Renal pelvis (tissue), 12 donors: ENCODE data around the gene ACD. TPM values are rescaled to one million over a fixed set of nuclear protein-coding genes. Genes with fewer than 3 reads are reported as not detected.
"Not testable (repeated sequence)": the region's sequence is repeated elsewhere in the genome, so short reads cannot be mapped to it uniquely, and the experiment has no call there.

ENCODE experiments used
- DNase-seq: peaks from one replicate; pipeline ENCODE4 v3.0.0-alpha.2; 2013
- long read RNA-seq, 16 experiments: transcript quantifications; one replicate each; lab custom pipeline, GENCODE V29; 2026
- polyA plus RNA-seq, 3 donors: library from polyadenylated mRNA; unstranded; fragments of 120-200 nt; gene quantifications; one replicate each; pipeline ENCODE4 v1.2.1, GENCODE V29; 2013; ENCODE audit not compliant: insufficient read length in 3 of 3

Gene ACD
- polyA plus RNA-seq = 10 to 100 TPM; 23.7 to 31.6 (median 26.6) TPM
- long read RNA-seq, donor 1, partial matches to known transcripts = 0 of 4 reads
- long read RNA-seq, donor 1, other reads (novel, unspliced or antisense) = 0 of 4 reads
- long read RNA-seq, donor 2, transcript ACD-214 (12 exons, 2,065 nt) = major isoform, 10 of 15 reads
- long read RNA-seq, donor 2, partial matches to known transcripts = 0 of 15 reads
- long read RNA-seq, donor 2, other reads (novel, unspliced or antisense) = 0 of 15 reads
- long read RNA-seq, donor 3, partial matches to known transcripts = 10 of 15 reads
- long read RNA-seq, donor 3, other reads (novel, unspliced or antisense) = 0 of 15 reads
- long read RNA-seq, donor 4, transcript ACD-214 (12 exons, 2,065 nt) = major isoform, 14 of 16 reads
- long read RNA-seq, donor 4, partial matches to known transcripts = 0 of 16 reads
- long read RNA-seq, donor 4, other reads (novel, unspliced or antisense) = 0 of 16 reads
- long read RNA-seq, donor 5, partial matches to known transcripts = 0 of 1 reads
- long read RNA-seq, donor 5, other reads (novel, unspliced or antisense) = 0 of 1 reads
- long read RNA-seq, donor 6, partial matches to known transcripts = 0 of 4 reads
- long read RNA-seq, donor 6, other reads (novel, unspliced or antisense) = 0 of 4 reads
- long read RNA-seq, donor 7, partial matches to known transcripts = 0 of 5 reads
- long read RNA-seq, donor 7, other reads (novel, unspliced or antisense) = 0 of 5 reads
- long read RNA-seq, donor 8, partial matches to known transcripts = 0 of 5 reads
- long read RNA-seq, donor 8, other reads (novel, unspliced or antisense) = 0 of 5 reads
- long read RNA-seq, donor 9, transcript ACD-214 (12 exons, 2,065 nt) = major isoform, 5 of 13 reads
- long read RNA-seq, donor 9, partial matches to known transcripts = 5 of 13 reads
- long read RNA-seq, donor 9, other reads (novel, unspliced or antisense) = 0 of 13 reads
- long read RNA-seq, donor 10, partial matches to known transcripts = 0 of 5 reads
- long read RNA-seq, donor 10, other reads (novel, unspliced or antisense) = 0 of 5 reads
- long read RNA-seq, donor 11, partial matches to known transcripts = 0 of 4 reads
- long read RNA-seq, donor 11, other reads (novel, unspliced or antisense) = 0 of 4 reads
- long read RNA-seq, donor 12, transcript ACD-214 (12 exons, 2,065 nt) = major isoform, 7 of 18 reads
- long read RNA-seq, donor 12, partial matches to known transcripts = 7 of 18 reads
- long read RNA-seq, donor 12, other reads (novel, unspliced or antisense) = 0 of 18 reads
- long read RNA-seq, donor 13, partial matches to known transcripts = 0 of 3 reads
- long read RNA-seq, donor 13, other reads (novel, unspliced or antisense) = 0 of 3 reads
- long read RNA-seq, donor 14 = 0 reads
- long read RNA-seq, donor 15 = 0 reads
- long read RNA-seq, donor 16, transcript ACD-214 (12 exons, 2,065 nt) = major isoform, 7 of 16 reads
- long read RNA-seq, donor 16, partial matches to known transcripts = 7 of 16 reads
- long read RNA-seq, donor 16, other reads (novel, unspliced or antisense) = 0 of 16 reads

GRCh38 chr16:67659675-67660563 is at the start of gene ACD:
TSS of gene ACD (minus strand) at chr16:67660260. CDS start at chr16:67660220, 40 bp downstream.
- DNase-seq = peak; percentile 90

GRCh38 chr16:67709050-67709449 is 49.0 kb upstream of the ACD start:
- no peak for DNase-seq

- no peak for DNase-seq
Measured at GRCh38 chr16:67708368-67708771, 48.3 kb upstream of the ACD start.

DNA sequence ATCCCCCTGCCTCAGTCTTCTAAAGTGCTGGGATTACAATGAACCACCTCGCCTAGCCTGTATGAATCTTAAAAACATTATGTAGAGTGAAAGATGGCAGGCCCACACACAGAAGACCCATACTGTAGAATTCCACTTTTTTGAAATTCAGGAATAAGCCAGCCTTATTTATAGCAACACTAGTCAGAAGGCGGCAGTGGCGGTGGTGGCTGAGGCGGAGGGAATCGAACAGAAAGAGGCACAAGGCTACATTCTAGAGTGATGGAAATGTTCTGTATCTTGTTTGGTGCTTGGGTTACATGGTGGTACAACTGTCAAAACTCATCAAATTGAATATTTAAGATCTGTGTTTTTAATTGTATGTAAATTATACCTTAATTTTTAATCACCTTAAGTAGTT is 47.7 kb upstream of the ACD start:
- DNase-seq = no peak

- no peak for DNase-seq
Measured at GRCh38 chr16:67707210-67707609, 47.1 kb upstream of the ACD start.

GRCh38 chr16:67704110-67704509 is 44.0 kb upstream of the ACD start:
- DNase-seq = no peak

DNA sequence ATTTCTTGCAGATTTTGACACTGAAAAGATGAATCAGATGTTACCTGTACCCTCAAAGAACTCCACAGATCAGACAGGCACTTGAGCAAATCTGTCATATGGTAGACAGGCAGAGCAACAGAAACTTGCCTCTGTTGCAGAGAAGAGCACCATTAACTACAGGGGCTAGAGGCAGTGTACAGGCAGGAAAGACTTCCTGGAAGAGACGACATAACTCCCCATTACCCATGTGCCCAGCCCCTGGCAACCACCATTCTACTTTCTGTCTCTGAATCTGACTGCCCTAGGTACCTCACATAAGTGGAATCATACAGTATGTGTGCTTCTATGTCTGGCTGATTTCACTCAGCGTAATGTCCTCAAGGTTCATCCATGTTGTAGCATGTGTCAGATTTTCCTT is 43.6 kb upstream of the ACD start:
- DNase-seq = no peak

DNA sequence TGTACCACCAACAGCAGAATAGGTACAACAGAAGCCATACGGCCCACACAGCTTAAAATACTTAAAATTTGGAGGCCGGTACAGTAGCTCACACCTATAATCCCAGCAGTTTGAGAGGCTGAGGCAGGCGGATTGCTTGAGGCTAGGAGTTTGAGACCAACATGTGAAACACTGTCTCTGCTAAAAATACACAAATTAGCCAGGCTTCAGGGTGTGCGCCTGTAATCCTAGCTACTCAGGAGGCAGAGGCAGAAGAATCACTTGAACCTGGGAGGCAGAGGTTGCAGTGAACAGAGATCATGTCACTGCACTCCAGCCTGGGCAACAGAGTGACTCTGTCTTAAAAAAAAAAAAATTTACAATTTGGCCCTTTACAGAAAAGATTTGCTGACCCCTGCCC is 42.1 kb upstream of the ACD start:
- DNase-seq = no peak

- no peak for DNase-seq
Measured at GRCh38 chr16:67701420-67701819, 41.4 kb upstream of the ACD start.

- no peak for DNase-seq
Measured at GRCh38 chr16:67699265-67699664, 39.2 kb upstream of the ACD start.

DNA sequence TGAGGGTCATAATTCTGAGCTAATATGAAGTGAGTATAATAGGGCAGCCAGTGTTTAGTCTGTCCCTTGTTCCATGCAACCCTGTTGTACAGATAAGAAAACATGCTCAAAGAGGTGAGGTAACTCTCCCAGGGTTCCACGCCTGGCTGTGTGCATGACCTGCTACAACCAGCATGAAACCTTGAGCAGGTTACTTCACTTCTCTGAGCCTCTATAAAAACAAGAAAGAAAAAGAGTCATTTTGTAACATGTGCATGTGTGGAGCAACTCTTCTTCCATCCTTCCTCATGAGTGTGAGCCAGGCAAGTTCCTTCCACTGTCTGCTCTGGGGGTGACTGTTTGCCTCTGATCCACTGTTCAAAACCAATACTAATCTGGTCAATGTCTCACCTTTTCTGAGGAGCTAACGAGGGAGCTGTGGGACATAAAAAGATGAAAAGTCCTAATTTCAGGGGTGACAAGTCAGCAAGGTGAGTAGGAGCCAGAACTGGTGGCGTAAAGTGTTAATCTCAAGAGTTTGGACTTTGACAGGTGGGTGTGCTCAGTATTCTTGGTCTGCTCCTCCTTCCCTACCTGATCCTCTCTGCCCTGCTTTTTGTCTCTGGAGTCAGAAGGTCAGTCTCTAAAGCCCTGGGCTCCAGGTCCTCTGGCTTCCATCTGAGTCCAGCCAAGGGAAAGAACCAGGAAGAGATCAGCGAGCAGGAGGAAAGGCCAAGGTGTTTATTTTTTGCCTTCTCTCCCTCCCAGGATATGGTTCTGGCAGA is 37.5 kb upstream of the ACD start:
- DNase-seq = no peak

DNA sequence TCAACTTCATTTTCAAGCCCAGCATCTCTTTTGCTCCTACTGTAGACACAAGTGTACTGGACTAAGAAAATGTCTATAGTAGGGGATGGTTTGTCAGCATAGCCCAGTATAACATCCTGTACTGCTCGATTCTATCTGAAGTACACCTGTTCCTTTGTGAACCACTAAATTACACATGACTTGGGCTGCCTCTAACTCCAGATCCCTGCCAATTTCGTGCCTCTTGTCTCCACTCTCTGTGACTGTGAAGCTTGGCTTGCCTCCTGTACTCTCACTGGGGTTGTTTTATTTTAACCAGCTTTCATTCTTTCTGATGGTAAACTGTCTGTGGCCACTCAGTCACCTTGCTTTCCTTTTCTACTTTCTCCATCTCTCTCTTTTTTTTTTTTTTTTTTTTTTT is 34.6 kb upstream of the ACD start:
- no peak for DNase-seq

DNA sequence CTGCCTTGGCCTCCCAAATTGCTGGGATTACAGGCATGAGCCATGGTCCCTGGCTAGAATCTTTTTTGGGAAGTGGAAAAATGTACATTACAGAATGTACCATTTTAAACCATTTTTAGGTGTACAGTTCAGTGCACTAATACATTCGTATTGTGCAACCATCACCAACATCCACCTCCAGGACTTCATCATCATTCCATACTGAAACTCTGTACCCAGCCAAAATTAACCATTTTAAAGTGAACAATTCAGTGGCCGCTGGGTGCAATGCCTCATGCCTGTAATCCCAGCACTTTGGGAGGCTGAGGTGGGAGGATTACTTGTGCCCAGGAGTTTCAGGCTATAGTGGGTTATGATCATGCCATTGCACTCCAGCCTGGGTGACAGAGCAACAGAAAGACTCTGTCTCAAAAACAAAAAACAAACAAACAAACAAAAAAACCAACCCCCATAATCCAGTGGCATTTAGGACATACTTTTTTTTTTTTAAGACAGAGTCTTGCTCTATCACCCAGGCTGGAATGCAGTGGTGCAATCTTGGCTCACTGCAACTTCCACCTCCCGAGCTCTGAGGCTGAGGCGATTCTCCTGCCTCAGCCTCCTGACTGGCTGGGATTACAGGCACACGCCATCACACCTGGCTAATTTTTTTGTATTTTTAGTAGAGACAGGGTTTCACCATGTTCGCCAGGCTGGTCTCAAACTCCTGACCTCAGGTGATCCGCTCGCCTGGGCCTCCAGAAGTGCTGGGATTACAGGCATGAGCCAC is 33.6 kb upstream of the ACD start:
- not testable (repeated sequence) for DNase-seq

GRCh38 chr16:67685388-67686112 is 25.5 kb upstream of the ACD start:
- DNase-seq = no peak

DNA sequence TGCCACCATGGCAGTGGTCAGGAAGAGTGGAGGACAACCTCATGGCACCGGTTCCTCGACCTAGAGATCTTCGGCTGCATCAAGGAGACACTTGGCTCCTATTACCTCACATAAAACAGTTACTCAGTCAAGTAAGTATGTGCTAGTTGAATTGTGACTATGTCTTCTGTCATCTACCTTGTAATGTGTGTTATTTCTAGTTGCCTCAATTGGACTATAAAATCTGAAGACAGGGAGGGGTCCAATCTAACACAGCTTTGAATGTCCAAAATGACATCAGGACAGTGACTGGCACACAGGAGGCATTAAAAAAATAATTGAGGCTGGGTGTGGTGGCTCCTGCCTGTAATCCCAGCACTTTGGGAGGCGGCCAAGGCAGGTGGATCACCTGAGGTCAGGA is 23.7 kb upstream of the ACD start:
- no peak for DNase-seq

DNA sequence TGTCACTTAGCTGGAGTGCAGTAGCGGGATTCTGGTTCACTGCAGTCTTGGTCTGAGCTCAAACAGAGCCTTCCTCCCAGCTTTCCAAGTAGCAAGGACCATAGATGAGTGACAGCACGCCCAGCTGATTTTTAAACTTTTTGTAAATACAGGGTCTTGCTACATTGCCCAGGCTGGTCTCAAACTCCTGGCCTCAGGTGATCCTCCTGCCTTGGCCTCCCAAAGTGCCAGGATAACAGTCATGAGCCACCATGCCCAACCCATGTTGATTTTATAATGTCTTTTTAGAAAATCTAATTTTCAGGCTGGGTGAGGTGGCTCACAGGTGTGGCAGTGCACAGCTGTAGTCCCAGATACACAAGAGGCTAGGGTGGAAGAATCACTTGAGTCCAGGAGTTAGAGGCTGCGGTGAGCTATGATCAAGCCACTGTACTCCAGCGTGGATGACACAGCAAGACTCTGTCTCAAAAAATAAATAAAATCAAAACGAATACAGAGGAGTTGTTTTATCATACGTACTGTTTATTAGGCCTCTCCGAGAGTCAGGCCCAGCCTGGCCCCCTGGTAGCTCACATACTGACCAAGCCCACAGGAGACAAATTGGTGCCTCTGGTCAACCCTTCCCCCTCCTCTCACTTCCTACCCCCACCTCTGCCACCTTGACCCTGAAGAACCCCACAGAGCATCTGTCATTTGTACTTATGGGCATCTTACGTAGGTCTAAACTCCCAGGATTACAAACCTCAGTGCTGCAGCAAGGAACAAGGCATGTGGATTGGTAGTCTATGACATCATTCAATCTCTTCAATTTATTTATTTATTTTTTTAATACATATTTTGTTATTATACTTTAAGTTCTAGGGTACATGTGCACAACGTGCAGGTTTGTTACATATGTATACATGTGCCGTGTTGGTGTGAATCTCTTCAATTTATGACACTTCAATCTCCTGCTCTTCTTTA is 20.2 kb upstream of the ACD start:
- DNase-seq = no peak
